Panc1 (cell line): Measurements from ENCODE around the gene SHANK2. TPM values are rescaled to one million over a fixed set of nuclear protein-coding genes. Genes with fewer than 3 reads are reported as not detected.

ENCODE experiments used
- ATAC-seq: fragments of 200-7000 bp; cut with Tn5 transposase; 2 replicates; pipeline ENCODE4 v1.9.1; 2020; ENCODE audit warnings: mild to moderate bottlenecking, moderate library complexity
- BruUV-seq: library from RNA; stranded (reverse); fragments of 400-500 nt; replicated peaks from 2 replicates; lab custom pipeline; 2021; lab: Mats Ljungman, UMichigan
- CTCF ChIA-PET: fragments of 300-600 bp; sonication (Branson Sonifier 250); formaldehyde crosslinking; loops from one replicate; lab custom pipeline; 2022; ENCODE audit warnings: antibody characterized with exemption; lab: Charles Lee
- POLR2A ChIA-PET: fragments of 300-600 bp; sonication (Branson Sonifier 250); formaldehyde crosslinking; loops from one replicate; lab custom pipeline; 2022; ENCODE audit warnings: antibody characterized with exemption; lab: Charles Lee
- DNase-seq: peaks from one replicate; pipeline ENCODE4 v3.0.0-alpha.2; 2010; ENCODE audit warnings: low read depth, low spot score
- H3K27ac ChIP-seq: 2 replicates; pipeline ENCODE4 v1.5.1; 2011; ENCODE audit warnings: mild to moderate bottlenecking, low read length, inconsistent platforms
- H3K27me3 ChIP-seq: fragments of 200-500 bp; sonication (Bioruptor generic); 2 replicates; pipeline ENCODE4 v1.6.0; 2014; ENCODE audit warnings: low read length, inconsistent platforms; ENCODE audit not compliant: control insufficient read depth, insufficient read depth
- H3K36me3 ChIP-seq: fragments of 200-500 bp; sonication (Bioruptor generic); 2 replicates; pipeline ENCODE4 v1.5.1; 2014; ENCODE audit warnings: inconsistent platforms, mild to moderate bottlenecking, low read length, moderate library complexity; ENCODE audit not compliant: control insufficient read depth, insufficient read depth
- H3K4me1 ChIP-seq: 2 replicates; pipeline ENCODE4 v1.5.1; 2011; ENCODE audit warnings: inconsistent platforms, mild to moderate bottlenecking, low read length, moderate library complexity; ENCODE audit not compliant: control insufficient read depth, insufficient read depth
- H3K4me3 ChIP-seq, 2 experiments: 2 replicates each; pipeline ENCODE4 v1.5.1; 2011 to 2012; ENCODE audit warnings: low read depth in 2 of 2, low read length in 2 of 2, mild to moderate bottlenecking in 2 of 2, inconsistent platforms in 1 of 2, moderate library complexity in 1 of 2
- H3K9me3 ChIP-seq: fragments of 200-500 bp; sonication (Bioruptor generic); 2 replicates; pipeline ENCODE4 v1.5.1; 2014; ENCODE audit warnings: low read depth, mild to moderate bottlenecking, inconsistent platforms, low read length, moderate library complexity; ENCODE audit not compliant: control insufficient read depth, insufficient read depth
- CTCF ChIP-seq: fragments of 450-650 bp; IDR thresholded peaks from 2 replicates; pipeline ENCODE4 v1.5.1; 2017; ENCODE audit warnings: mild to moderate bottlenecking
- POLR2AphosphoS5 ChIP-seq: IDR thresholded peaks from 2 replicates; pipeline ENCODE4 v1.6.1; 2012; ENCODE audit warnings: mild to moderate bottlenecking, low read depth, low read length, moderate library complexity
- REST ChIP-seq, 2 experiments: IDR thresholded peaks; 2 replicates each; pipeline ENCODE4 v1.6.1; 2011 to 2012; ENCODE audit warnings: low read depth in 2 of 2, control low read depth in 1 of 2, low read length in 1 of 2, mild to moderate bottlenecking in 1 of 2, moderate library complexity in 1 of 2; ENCODE audit not compliant: insufficient read depth in 1 of 2
- SIN3A ChIP-seq: IDR thresholded peaks from 2 replicates; pipeline ENCODE4 v1.6.1; 2012; ENCODE audit warnings: low read depth, mild to moderate bottlenecking, low read length, moderate library complexity, borderline replicate concordance; ENCODE audit not compliant: insufficient read depth
- TCF7L2 ChIP-seq: IDR thresholded peaks from 2 replicates; pipeline ENCODE4 v1.6.1; 2011; ENCODE audit warnings: mild to moderate bottlenecking, low read depth, low read length, inconsistent platforms
- in situ Hi-C: cut with HindIII; loops from 2 replicates; pipeline ENCODE4 v1.10.0; 2016; ENCODE audit warnings: low sequenced_read_pairs, low pct_unique_long_range_greater_than_20kb
- intact Hi-C: fragments of 100-400 bp; cut with micrococcal nuclease; formaldehyde crosslinking; loops from one replicate; pipeline ENCODE4 v1.10.0; 2022; ENCODE audit not compliant: unreplicated experiment
- total RNA-seq: library from RNA; stranded (reverse); gene quantifications from one replicate; pipeline ENCODE4 v1.2.1, GENCODE V29; 2021; ENCODE audit not compliant: unreplicated experiment

SHANK2 gene
- total RNA-seq, 1 experiment from 2014 or later: 1.7 TPM

- intact Hi-C loops: no loop called here
- in situ Hi-C loops: no loop called here
- H3K27me3 ChIP-seq: no peaks in the 10 kb centered on the region
- no peak overlapping the region for H3K27ac ChIP-seq
- no TSS peak for BruUV-seq
- no peak overlapping the region for H3K4me3 ChIP-seq
- POLR2A ChIA-PET: no interaction called here
- no peak for DNase-seq
- no peaks in the 10 kb centered on the region for H3K4me1 ChIP-seq
- no peaks in the 10 kb centered on the region for H3K9me3 ChIP-seq
- no peak for ATAC-seq
- CTCF ChIA-PET: no interaction called here
- TF ChIP-seq CTCF (no peak), SIN3A (no peak), POLR2AphosphoS5 (no peak), REST (IDR thresholded peaks at IDR 0.05; ENCODE audit: insufficient read depth in 1 of 2, low read depth in 2 of 2, low read length in 1 of 2) (no peak), TCF7L2 (no peak)
- no peaks in the 10 kb centered on the region for H3K36me3 ChIP-seq
Observed at GRCh38 chr11:71202966-71203365, 49.4 kb downstream of the SHANK2 start.

- DNase-seq (no peak), ATAC-seq (no peak)
- ChIA-PET CTCF (no interaction called here), POLR2A (no interaction called here)
- Histone ChIP-seq H3K4me1 (no peaks in the 10 kb centered on the region), H3K36me3 (no peaks in the 10 kb centered on the region), H3K27ac (no peak overlapping the region), H3K9me3 (no peaks in the 10 kb centered on the region), H3K27me3 (no peaks in the 10 kb centered on the region), H3K4me3 (no peak overlapping the region)
- TF ChIP-seq REST (IDR thresholded peaks at IDR 0.05; ENCODE audit: insufficient read depth in 1 of 2, low read depth in 2 of 2, low read length in 1 of 2) (no peak), CTCF (no peak), POLR2AphosphoS5 (no peak), TCF7L2 (no peak), SIN3A (no peak)
- BruUV-seq: no TSS peak
- intact Hi-C loops: no loop called here
- in situ Hi-C loops: no loop called here
Observed at GRCh38 chr11:71202598-71202944, 49.8 kb downstream of the SHANK2 start.

Other genes starting within 250 kb of the SHANK2 start
- gene DHCR7, start 195.8 kb upstream of the SHANK2 start, total RNA-seq: 356 TPM
- 76.1 TPM for gene NADSYN1, start 200.6 kb upstream of the SHANK2 start, total RNA-seq